ENCODE data around the gene GSTO1.

GSTO1 gene

GRCh38 chr10:104254493-104255310, at the start of gene GSTO1:
Gene GSTO1 (plus strand): TSS chr10:104254892. CDS start chr10:104254929, 37 bp downstream.
- Histone ChIP-seq H3K4me1 (peaks cover 28% of the 10 kb centered on the region), H3K4me3 (peak within 1 kb of the TSS; percentile 76), H3K36me3 (replicated peaks) (peaks cover 22% of the 10 kb centered on the region), H3K9me3 (no peaks in the 10 kb centered on the region), H3K27me3 (ENCODE audit: low read depth) (no peaks in the 10 kb centered on the region)
- peak; percentile 77 to 88 for DNase-seq (ENCODE audit: low spot score in 2 of 2)
- in situ Hi-C loops (cut with MboI; ENCODE audit: low sequenced_read_pairs) = no loop called here

- Histone ChIP-seq H3K36me3 (replicated peaks) (no peaks in the 10 kb centered on the region), H3K27me3 (ENCODE audit: low read depth) (peaks cover 38% of the 10 kb centered on the region), H3K4me3 (no peak overlapping the region), H3K9me3 (no peaks in the 10 kb centered on the region), H3K4me1 (no peaks in the 10 kb centered on the region)
- DNase-seq (ENCODE audit: low spot score in 2 of 2) = no peak
- in situ Hi-C loops (cut with MboI; ENCODE audit: low sequenced_read_pairs) = loop anchor here (10.0 to 25.0 kb wide), 2 partner anchors 324 to 496 kb away; no protein-coding TSS in a partner anchor
Observed at GRCh38 chr10:104208730-104209129, 46.0 kb upstream of the GSTO1 start.

GRCh38 chr10:104209575-104210198, 45.0 kb upstream of the GSTO1 start:
- in situ Hi-C loops (cut with MboI; ENCODE audit: low sequenced_read_pairs) = loop anchor here (10.0 to 25.0 kb wide), 2 partner anchors 325 to 497 kb away; no protein-coding TSS in a partner anchor

GRCh38 chr10:104216631-104217030, 38.1 kb upstream of the GSTO1 start:
- in situ Hi-C loops (cut with MboI; ENCODE audit: low sequenced_read_pairs) = loop anchor here (25.0 kb wide), 1 partner anchor 504 kb away; no protein-coding TSS in a partner anchor
- Histone ChIP-seq H3K27me3 (ENCODE audit: low read depth) (peaks cover 22% of the 10 kb centered on the region), H3K9me3 (no peaks in the 10 kb centered on the region), H3K4me3 (no peak overlapping the region), H3K36me3 (replicated peaks) (no peaks in the 10 kb centered on the region), H3K4me1 (no peaks in the 10 kb centered on the region)
- DNase-seq (ENCODE audit: low spot score in 2 of 2) = no peak

More at GRCh38 chr10:104209575-104210198, 45.0 kb upstream of the GSTO1 start:
- Histone ChIP-seq H3K4me3 (no peak overlapping the region), H3K4me1 (no peaks in the 10 kb centered on the region), H3K27me3 (ENCODE audit: low read depth) (peaks cover 38% of the 10 kb centered on the region), H3K9me3 (no peaks in the 10 kb centered on the region), H3K36me3 (replicated peaks) (no peaks in the 10 kb centered on the region)
- peak; percentile 40 to 52 for DNase-seq (ENCODE audit: low spot score in 2 of 2)

GRCh38 chr10:104218751-104219150, 35.9 kb upstream of the GSTO1 start:
- Histone ChIP-seq H3K9me3 (no peaks in the 10 kb centered on the region), H3K27me3 (ENCODE audit: low read depth) (peaks cover 6% of the 10 kb centered on the region; the same call in 1 of the 2 replicates), H3K36me3 (replicated peaks) (no peaks in the 10 kb centered on the region), H3K4me1 (no peaks in the 10 kb centered on the region), H3K4me3 (no peak overlapping the region)
- in situ Hi-C loops (cut with MboI; ENCODE audit: low sequenced_read_pairs) = loop anchor here (25.0 kb wide), 1 partner anchor 506 kb away; no protein-coding TSS in a partner anchor
- no peak for DNase-seq (ENCODE audit: low spot score in 2 of 2)

GRCh38 chr10:104220522-104220921, 34.2 kb upstream of the GSTO1 start:
- DNase-seq (ENCODE audit: low spot score in 2 of 2) = no peak
- Histone ChIP-seq H3K4me1 (no peaks in the 10 kb centered on the region), H3K27me3 (ENCODE audit: low read depth) (peaks cover 6% of the 10 kb centered on the region), H3K4me3 (no peak overlapping the region), H3K36me3 (replicated peaks) (no peaks in the 10 kb centered on the region), H3K9me3 (no peaks in the 10 kb centered on the region)
- in situ Hi-C loops (cut with MboI; ENCODE audit: low sequenced_read_pairs) = loop anchor here (25.0 kb wide), 1 partner anchor 508 kb away; no protein-coding TSS in a partner anchor

GRCh38 chr10:104223304-104223703, 31.4 kb upstream of the GSTO1 start:
- Histone ChIP-seq H3K36me3 (replicated peaks) (no peaks in the 10 kb centered on the region), H3K9me3 (no peaks in the 10 kb centered on the region), H3K4me3 (no peak overlapping the region), H3K27me3 (ENCODE audit: low read depth) (peaks cover 12% of the 10 kb centered on the region), H3K4me1 (no peaks in the 10 kb centered on the region)
- DNase-seq (ENCODE audit: low spot score in 2 of 2) = no peak
- in situ Hi-C loops (cut with MboI; ENCODE audit: low sequenced_read_pairs) = loop anchor here (25.0 kb wide), 1 partner anchor 511 kb away; no protein-coding TSS in a partner anchor

GRCh38 chr10:104230490-104230889, 24.2 kb upstream of the GSTO1 start:
- H3K9me3 ChIP-seq = no peaks in the 10 kb centered on the region
- DNase-seq (ENCODE audit: low spot score in 2 of 2) = no peak
- in situ Hi-C loops (cut with MboI; ENCODE audit: low sequenced_read_pairs) = no loop called here
- H3K36me3 ChIP-seq (replicated peaks) = no peaks in the 10 kb centered on the region
- no peak overlapping the region for H3K4me3 ChIP-seq
- H3K4me1 ChIP-seq = no peaks in the 10 kb centered on the region
- peaks cover 10% of the 10 kb centered on the region; the same call in 1 of the 2 replicates for H3K27me3 ChIP-seq (ENCODE audit: low read depth)

GRCh38 chr10:104231784-104232612, 22.7 kb upstream of the GSTO1 start, which contains the start of gene CFAP43:
Gene CFAP43 (minus strand): TSS chr10:104232364. CDS start chr10:104232246, 118 bp downstream.
- peaks cover 9% of the 10 kb centered on the region; the same call in 1 of the 2 replicates for H3K27me3 ChIP-seq (ENCODE audit: low read depth)
- no peaks in the 10 kb centered on the region for H3K36me3 ChIP-seq (replicated peaks)
- peak; percentile 84 to 99 for DNase-seq (ENCODE audit: low spot score in 2 of 2)
- no peaks in the 10 kb centered on the region for H3K9me3 ChIP-seq
- peak within 1 kb of the TSS; percentile 62 for H3K4me3 ChIP-seq
- in situ Hi-C loops (cut with MboI; ENCODE audit: low sequenced_read_pairs) = no loop called here
- no peaks in the 10 kb centered on the region for H3K4me1 ChIP-seq

- peak overlapping the region; percentile 62 for H3K4me3 ChIP-seq
- in situ Hi-C loops (cut with MboI; ENCODE audit: low sequenced_read_pairs) = no loop called here
- H3K27me3 ChIP-seq (ENCODE audit: low read depth) = peaks cover 5% of the 10 kb centered on the region; the same call in 1 of the 2 replicates
- DNase-seq (ENCODE audit: low spot score in 2 of 2) = no peak
- no peaks in the 10 kb centered on the region for H3K36me3 ChIP-seq (replicated peaks)
- no peaks in the 10 kb centered on the region for H3K4me1 ChIP-seq
- H3K9me3 ChIP-seq = no peaks in the 10 kb centered on the region
Observed at GRCh38 chr10:104232613-104233102, 22.0 kb upstream of the GSTO1 start.

GRCh38 chr10:104233817-104234216, 20.9 kb upstream of the GSTO1 start:
- in situ Hi-C loops (cut with MboI; ENCODE audit: low sequenced_read_pairs) = no loop called here
- no peak for DNase-seq (ENCODE audit: low spot score in 2 of 2)
- Histone ChIP-seq H3K4me1 (no peaks in the 10 kb centered on the region), H3K36me3 (replicated peaks) (no peaks in the 10 kb centered on the region), H3K27me3 (ENCODE audit: low read depth) (peaks cover 2% of the 10 kb centered on the region; the same call in 1 of the 2 replicates), H3K4me3 (no peak overlapping the region), H3K9me3 (no peaks in the 10 kb centered on the region)

- no peaks in the 10 kb centered on the region for H3K9me3 ChIP-seq
- H3K4me3 ChIP-seq = no peak overlapping the region
- no peak for DNase-seq (ENCODE audit: low spot score in 2 of 2)
- peaks cover 9% of the 10 kb centered on the region; the same call in 1 of the 2 replicates for H3K27me3 ChIP-seq (ENCODE audit: low read depth)
- H3K4me1 ChIP-seq = no peaks in the 10 kb centered on the region
- H3K36me3 ChIP-seq (replicated peaks) = no peaks in the 10 kb centered on the region
- in situ Hi-C loops (cut with MboI; ENCODE audit: low sequenced_read_pairs) = no loop called here
Observed at GRCh38 chr10:104234934-104235333, 19.8 kb upstream of the GSTO1 start.

GRCh38 chr10:104235801-104236200, 18.9 kb upstream of the GSTO1 start:
- Histone ChIP-seq H3K36me3 (replicated peaks) (no peaks in the 10 kb centered on the region), H3K4me3 (no peak overlapping the region), H3K4me1 (no peaks in the 10 kb centered on the region), H3K9me3 (no peaks in the 10 kb centered on the region), H3K27me3 (ENCODE audit: low read depth) (peaks cover 11% of the 10 kb centered on the region; the same call in 1 of the 2 replicates)
- DNase-seq (ENCODE audit: low spot score in 2 of 2) = no peak
- in situ Hi-C loops (cut with MboI; ENCODE audit: low sequenced_read_pairs) = no loop called here
